HG02623 (cell line): ENCODE results near the gene GHR.
"Not testable (repeated sequence)": the region's sequence is repeated elsewhere in the genome, so short reads cannot be mapped to it uniquely, and the experiment has no call there.

Experiments used
- ATAC-seq: cut with Tn5 transposase; IDR thresholded peaks from one replicate; pipeline ENCODE4 v1.9.1; 2021; ENCODE audit warnings: moderate library complexity; ENCODE audit not compliant: unreplicated experiment

Gene GHR

DNA sequence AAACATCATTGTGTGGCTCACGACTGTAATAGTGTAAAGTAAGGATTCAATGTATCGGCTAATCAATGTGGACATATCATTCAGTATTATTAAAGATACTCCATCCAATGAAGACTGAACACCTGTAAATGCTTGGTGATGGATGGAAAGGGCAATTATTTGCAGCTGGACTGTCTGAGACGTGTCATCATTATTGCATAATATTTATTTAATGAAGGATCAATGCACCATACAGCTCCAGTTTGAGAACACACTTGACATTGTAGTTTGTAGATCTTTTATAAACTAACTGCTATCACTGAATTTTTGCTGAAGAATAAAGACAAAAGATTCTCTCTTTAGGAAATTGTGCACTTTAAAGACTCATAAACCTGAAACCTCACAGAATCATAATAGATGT, 215.7 kb downstream of the GHR start:
- ATAC-seq = no peak

DNA sequence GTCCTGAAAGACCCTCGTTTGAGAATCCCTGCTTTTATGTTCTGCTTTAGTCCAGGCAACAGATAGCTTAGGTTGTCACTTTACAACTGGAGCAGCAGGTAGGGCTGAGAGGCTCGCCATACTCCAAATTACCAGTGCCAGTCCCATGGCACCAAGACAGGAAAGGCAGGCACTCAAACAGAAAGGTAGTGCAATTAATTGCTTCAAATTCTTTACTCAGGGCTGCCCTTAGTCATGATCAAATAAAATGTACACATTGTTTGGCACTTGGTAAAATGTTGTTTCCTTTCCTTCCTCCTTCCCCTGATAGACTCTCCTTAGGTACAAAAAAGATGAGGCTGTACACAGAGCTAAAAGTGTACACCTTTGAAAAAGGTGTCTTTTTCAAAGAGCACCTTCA, 217.6 kb downstream of the GHR start:
- no peak for ATAC-seq

DNA sequence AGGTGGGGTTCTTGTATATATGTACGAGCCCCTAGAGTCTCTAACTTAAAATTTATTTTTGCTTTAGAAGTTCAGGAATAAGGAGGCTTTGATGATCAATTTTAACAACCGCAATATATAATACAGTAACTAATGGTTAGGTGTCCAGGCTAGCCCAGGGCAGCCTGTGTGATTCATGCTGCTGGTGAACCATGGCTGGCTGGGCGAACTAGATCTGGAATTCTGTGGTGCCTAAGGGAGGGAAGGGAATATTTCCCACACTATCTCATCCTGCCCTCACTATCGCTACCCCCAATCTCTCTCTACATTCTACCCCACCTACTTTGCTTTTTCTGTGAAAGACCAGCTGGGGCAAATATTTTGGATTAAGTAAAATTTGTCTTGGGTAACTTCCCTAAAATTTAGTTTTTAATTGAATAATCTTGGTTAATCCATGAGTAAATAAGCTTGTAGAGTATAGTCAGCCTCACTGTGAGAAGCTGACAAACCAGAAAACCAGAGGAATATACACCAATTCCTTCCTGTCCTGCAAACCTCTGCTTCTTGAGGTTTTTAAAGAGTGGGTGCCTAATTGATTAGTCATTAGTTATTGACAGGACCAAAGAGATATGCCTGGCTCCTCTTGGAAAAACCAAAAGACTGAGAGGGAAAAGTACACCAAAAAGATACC, 218.2 kb downstream of the GHR start:
- ATAC-seq = no peak

DNA sequence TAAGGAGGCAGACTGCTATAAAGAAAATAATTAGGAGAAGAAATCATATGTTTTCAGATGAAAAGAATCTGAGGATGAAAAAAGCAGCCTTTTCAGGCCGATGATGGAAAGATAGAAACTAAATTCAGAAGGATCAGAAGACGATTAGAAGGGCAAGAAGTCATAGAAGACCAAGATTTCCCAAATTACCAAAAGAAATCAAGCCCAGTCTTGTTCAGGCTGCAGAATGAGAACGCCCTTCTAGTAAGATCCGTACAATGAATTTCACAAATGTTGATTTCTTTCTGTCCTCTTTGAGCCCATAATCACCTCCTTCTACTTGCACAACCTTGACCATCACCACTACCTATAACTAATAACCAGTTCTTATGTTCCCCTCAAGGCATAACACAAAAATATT, 218.8 kb downstream of the GHR start:
- ATAC-seq = no peak

DNA sequence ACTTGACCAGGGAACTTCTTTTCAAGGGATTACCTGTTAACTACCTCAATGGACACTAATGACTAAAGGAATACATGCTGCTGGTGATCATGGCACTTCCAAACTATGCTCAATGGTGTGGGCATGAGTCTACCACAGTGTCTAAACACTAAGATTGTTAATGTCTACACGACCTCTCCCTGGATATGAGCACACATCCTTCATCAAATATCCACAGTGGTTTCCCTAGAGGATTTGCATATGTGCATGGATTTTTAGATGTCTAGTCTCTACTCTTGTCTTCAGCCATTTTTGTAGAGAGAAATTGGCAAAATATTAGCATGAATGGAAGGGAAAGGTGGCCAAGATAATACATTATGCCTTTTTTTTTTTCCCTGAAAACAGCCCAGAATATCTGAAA, 220.1 kb downstream of the GHR start:
- no peak for ATAC-seq

DNA sequence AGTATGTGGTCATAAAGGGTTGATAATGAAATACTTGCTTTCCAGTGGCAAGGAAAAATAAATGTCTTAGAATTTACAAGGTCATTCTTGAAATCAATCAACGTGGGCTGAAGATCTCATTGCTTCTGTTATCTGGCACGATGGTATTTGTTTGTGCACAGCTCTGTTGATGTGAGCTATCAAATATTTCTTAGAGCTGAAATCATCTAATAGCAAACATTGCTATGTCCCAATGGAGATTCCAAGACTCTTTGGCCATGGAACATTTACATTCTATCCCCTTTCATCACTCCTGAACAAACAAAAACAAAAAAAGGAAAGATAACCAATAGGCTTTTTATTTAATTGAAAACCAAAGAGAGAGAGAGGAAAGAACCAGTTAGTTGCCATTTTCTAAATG, 221.9 kb downstream of the GHR start:
- ATAC-seq = no peak

DNA sequence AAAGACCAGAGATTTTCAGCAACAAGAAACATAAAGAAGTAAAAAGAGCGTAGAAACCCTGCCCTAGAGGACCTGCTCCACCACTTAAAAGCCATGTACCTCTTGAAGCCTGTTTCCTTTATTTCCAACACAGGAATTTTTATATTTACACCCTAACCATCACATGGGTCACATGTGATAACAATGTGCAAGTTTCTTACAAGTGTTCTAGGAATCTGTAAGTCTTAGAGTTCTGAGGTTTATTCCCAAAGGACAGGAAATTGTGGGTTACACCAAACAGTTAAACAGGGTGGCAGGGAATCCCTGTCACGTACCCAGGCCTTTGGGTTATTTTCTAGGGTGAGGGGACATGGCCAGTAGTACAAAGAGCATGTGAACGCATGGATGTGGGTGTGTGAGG, 224.8 kb downstream of the GHR start:
- no peak for ATAC-seq

DNA sequence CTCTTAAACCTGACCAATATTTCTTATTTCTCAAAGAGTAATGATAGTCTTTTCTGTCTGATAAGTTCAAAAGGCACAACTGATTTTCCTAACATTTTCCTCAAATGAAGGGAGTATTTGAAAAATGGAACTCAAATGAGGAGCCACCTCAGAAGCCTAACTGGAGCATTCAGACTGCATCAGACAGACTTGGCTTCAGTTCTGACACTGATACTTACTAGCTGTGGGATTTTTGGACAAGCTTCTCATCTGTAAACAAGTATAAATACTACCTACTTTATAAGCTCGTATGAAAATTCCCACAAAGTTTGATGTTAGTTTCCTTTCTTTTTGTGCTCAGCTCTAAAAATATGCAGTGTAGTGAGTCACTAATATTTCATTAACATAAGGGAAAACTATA, 225.7 kb downstream of the GHR start:
- ATAC-seq = no peak

DNA sequence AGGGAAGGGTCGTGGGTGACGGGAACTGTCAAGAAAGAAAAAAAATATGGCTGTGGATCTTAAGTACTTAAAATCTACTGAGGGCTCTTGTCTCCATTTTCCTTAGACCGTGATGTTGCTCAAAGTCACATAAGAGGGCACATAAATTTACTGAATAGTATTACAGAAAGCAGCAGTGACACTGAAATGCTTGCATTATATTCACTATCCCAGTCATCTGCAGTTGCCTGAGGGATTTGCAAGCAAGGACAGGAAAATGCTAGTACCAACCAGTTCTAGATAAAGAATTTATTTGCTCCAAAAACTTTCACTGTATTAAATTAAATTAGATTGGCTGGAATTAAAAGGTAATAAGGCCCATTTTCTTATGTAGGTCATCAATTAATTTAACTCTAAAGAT, 226.8 kb downstream of the GHR start:
- ATAC-seq = no peak

DNA sequence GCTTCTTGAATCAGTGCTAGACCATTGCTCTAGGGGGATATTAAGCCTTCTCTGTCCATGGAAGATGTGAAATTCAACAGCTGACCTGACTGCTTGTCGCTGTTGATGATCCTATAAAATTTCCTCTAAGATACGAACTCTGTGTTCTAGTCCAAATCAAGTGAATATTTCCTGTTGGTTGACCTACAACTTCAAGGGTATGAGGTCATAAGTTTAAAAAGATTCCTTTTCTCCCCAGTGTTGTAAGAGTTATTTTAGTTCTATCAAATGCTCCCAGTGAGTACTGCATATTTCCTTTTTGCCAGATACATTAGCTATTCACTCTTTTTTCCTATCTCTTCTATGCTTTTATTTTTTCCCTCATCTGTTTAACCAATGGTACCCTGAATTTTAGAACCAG, 230.5 kb downstream of the GHR start:
- no peak for ATAC-seq

DNA sequence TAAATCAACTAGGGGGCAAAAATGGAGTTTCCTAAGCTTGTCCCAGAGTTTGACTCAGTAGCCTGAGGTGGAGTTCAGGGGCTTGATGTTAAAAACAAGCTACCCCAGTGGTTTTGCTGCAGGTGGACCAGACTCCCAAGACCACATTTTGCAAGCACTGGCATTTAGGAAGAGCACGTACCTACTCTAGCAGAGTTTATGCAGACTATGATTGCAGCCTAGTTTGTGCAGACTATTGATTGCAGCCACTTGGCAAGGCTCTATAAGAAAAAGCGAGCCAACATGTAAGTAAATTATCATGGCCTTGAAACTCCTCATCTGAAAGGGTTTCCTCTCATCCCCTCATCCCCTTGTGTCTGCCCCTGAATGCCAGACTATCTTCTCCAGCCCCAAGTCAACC, 231.4 kb downstream of the GHR start:
- ATAC-seq = no peak

DNA sequence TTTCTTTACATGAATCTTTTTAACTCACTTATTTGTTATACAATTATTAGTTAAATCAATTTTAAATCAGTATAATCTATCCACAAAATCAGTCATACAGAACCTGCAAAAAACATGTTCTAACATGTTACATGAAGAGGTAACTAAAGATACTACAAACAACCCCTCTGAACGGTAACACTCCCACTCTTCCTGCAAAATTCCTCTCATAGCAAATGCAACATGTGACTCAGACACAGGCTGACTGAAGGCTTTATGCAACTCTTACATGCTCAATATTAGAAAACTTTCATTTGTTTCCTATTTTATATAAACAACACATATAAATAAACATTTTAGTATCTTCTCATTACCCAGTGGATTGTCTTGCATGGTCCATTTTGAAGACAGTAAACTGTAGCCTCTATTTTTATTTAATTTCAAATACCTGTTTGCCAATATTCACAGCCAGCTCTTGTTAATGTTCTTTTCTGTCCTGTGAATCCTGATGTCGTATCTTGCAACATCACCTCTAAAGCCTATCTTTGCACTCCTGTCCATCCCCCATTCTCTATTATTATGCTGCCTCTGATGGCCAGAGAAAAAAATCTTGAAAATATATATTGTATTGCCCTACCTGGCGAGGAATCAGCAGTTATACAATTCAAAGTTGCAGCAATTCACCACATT, 232.9 kb downstream of the GHR start:
- no peak for ATAC-seq

DNA sequence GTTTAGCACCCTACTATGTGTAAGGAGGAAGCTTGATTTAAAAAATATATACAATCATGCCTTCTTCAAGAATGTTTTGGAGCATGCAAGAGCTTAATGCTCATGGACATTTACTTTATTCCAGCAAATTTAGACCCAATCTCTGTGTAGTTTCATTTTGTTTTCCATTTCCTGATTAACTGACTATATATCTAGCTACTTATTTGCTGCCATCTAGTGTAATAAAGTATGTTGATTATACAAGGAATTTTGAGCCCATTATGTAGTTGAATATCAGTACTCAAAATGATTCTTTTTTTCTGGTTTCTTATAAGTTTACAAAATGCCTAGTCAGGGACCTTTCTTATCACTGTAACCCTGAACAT, 233.4 kb downstream of the GHR start:
- ATAC-seq = no peak

DNA sequence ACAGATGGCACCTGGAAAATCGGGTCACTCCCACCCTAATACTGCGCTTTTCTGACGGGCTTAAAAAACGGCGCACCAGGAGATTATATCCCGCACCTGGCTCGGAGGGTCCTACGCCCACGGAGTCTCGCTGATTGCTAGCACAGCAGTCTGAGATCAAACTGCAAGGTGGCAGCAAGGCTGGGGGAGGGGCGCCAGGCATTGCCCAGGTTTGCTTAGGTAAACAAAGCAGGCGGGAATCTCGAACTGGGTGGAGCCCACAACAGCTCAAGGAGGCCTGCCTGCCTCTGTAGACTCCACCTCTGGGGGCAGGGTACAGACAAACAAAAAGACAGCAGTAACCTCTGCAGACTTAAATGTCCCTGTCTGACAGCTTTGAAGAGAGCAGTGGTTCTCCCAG, 236.6 kb downstream of the GHR start:
- not testable (repeated sequence) for ATAC-seq

DNA sequence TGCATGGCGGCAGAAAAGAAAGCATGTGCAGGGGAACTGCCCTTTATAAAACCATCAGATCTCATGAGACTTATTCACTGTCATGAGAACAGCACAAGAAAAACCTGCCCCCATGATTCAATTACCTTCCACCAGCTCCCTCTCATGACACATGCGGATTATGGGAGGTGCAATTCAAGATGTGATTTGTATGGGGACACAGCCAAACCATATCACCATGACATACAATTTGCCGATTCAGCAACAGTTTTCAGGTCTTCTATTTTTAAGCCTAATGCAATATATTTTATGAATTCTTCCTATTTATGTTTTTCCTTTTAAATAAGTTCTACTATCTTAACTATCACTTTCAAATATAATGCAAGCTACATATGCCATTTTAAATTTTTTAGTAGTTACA, 242.6 kb downstream of the GHR start:
- no peak for ATAC-seq

DNA sequence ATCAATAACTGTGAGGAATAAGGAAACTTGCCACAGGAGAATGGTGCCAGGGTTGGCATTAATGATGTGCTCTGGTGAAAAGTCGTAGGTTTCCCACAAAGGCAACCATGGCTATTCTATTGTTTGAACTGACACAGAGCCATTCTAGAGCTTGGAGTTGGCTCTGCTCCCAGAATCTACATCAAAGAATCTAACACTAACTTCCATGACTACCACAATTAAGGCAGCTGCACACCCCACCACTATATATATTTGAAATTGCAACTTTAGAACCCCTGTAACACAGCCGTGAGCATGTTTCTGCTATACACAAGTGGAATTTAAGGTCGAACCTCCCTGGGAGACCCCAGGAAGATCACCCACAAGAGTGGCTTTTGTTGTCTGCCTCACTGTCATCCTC, 243.6 kb downstream of the GHR start:
- ATAC-seq = no peak

DNA sequence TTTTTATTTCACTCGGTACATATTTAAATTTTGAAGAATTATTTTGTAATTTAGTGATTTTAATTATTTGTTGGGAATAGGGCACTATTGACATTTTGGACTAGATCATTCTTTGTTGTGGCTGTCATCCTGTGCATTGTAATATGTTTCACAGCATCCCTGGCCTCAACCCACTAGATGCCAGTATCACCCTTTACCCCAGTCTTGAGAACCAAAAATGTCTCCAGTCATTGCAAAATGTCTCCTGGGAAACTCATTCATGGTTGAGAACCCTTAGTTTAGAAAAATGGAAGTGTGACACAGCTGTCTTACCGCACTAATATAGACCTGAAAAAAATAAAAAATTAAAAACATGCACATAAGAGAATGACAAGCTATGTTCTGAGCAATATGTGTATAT, 245.0 kb downstream of the GHR start:
- ATAC-seq = no peak

DNA sequence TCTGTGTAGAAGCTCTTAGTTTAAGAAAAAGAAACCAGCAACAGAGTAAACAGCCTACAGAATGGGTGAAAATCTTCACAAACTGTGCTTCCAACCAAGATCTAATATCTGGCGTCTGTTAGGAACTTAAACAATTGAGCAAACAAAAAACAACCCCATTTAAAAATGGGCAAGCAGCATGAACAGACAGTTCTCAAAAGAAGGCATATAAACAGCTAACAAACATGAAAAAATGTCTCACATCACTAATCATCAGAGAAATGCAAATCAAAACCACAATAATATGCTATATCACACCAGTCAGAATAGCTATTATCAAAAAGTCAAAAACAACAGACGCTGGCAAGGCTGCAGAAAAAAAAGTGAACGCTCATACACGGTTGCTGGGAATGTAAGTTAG, 249.7 kb downstream of the GHR start:
- no peak for ATAC-seq

DNA sequence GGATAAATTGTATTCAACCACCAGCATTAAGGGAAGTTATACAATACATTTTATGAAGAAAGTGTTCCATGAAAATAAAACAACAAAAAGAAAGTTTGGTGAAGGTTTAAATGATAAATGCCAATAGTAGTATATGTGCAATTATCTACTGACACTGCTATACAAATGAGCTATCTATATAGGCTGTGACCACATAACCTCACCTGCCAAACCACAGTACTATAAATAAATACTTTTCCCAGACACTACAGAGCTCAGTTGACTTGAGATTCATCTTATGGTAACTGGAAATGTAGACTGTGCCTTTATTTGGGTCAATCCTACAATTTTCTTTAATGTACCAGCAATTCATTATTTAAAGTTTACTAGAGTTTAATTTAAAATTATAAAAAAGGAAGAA, 252.4 kb downstream of the GHR start:
- ATAC-seq = no peak

DNA sequence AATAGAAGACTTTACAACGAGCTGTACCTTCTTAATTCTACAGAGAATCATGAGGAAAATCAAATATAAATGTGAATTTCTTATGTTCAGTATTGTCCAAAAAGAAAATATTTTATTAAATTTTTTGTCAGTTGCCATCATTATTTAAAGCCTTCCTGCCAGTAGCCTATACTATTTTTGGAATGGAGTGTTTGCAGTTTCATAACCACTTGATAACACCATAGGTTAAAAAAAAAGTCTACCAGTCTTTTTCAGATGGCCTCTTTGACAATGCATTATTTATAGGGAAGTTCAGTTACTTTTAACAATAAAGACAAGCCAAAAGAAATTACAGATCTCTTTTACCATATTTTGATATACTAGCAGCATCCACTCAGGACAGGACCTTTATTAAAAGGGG, 253.1 kb downstream of the GHR start:
- ATAC-seq = no peak

DNA sequence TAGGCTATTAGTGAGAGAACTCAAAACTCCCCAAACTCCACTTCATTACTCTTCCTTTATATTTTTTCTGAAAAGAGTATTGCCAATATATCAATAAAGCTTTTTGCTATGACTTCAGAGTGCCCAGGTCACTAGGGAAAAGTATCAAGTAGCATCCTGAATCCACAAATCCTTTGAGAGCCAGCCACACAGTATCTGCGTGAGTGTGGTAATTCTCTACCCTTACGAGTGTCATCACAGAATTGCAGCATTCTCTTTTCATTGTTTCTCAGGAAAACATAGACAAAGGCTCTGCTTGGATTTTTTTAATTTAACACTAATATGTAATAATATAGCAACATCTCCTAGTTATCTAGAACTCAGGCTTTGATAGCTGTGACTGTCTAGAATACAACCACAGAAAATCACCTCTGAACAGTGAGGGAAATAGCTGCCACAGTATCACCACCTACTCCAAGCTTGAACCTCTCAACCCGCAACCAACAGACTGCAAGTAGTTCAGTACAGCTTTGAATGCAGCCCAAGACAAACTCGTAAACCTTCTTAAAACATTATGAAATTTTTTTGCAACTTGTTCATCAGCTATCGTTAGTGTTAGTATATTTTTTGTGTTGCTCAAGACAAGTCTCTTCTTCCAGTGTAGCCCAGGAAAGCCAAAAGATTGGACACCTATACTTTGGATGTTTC, 254.1 kb downstream of the GHR start:
- no peak for ATAC-seq

DNA sequence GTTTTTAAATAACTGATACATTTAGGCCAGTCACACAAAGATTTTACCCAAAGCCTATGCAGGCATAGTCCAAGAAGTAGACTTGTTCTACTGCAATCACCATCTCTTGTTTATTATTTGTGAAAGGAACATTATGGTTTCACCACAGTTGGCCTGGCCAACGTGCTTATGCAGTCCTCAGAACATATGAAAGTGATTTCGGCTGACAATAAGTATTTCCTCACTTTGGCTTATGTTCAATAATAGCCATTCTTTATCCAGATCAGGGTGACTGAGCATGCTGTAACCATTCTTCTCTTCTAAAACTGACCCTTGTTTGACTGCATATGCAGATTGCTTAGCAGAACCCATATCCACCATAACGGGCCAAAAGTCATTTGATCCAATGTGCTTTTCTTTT, 256.8 kb downstream of the GHR start:
- ATAC-seq = no peak

DNA sequence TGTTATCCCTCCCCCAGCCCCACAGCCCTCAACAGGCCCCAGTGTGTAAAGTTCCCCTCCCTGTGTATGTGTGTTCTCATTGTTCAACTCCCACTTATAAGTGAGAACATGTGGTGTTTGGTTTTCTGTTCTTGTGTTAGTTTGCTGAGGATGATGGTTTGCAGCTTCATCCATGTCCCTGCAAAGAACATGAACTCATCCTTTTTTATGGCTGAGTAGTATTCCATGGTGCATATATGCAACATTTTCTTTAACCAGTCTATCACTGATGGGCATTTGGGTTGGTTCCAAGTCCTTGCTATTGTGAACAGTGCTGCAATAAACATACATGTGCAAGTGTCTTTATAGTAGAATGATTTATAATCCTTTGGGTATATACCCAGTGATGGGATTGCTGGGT, 261.8 kb downstream of the GHR start:
- not testable (repeated sequence) for ATAC-seq
